GM19193 (cell line): ENCODE measurements around the gene RPS25.

ENCODE experiments used
- POLR2A ChIP-seq: IDR thresholded peaks from 4 replicates; pipeline ENCODE4 v1.6.1; 2011; ENCODE audit not compliant: insufficient read depth, insufficient read length; ENCODE audit errors: extremely low read depth

Gene RPS25

GRCh38 chr11:119025978-119026766 is 8.0 kb upstream of the RPS25 start:
- TF ChIP-seq POLR2A, result no peak

- TF ChIP-seq POLR2A, result no peak
These were observed 7.4 kb upstream of the RPS25 start for GRCh38 chr11:119025541-119025940.

- TF ChIP-seq POLR2A, result no peak
These were observed 6.9 kb upstream of the RPS25 start for GRCh38 chr11:119025099-119025473.

- TF ChIP-seq POLR2A, result no peak
These were observed 6.4 kb upstream of the RPS25 start for GRCh38 chr11:119024430-119025098.

- no peak for TF ChIP-seq POLR2A
These were observed 5.6 kb upstream of the RPS25 start for GRCh38 chr11:119023741-119024140.

- TF ChIP-seq POLR2A, result no peak
These were observed 3.5 kb upstream of the RPS25 start for GRCh38 chr11:119021631-119022030.

GRCh38 chr11:119019996-119020395 is 1.9 kb upstream of the RPS25 start:
- no peak for TF ChIP-seq POLR2A

- TF ChIP-seq POLR2A, result no peak
These were observed 1.7 kb downstream of the RPS25 start for GRCh38 chr11:119016216-119017009.

GRCh38 chr11:119015054-119015611 is 3.0 kb downstream of the RPS25 start:
- TF ChIP-seq POLR2A, result peak; percentile 30

GRCh38 chr11:119014209-119014924 is 3.8 kb downstream of the RPS25 start:
- TF ChIP-seq POLR2A, result peak; percentile 43

GRCh38 chr11:119012629-119013170 is 5.4 kb downstream of the RPS25 start:
- TF ChIP-seq POLR2A, result no peak

- no peak for TF ChIP-seq POLR2A
These were observed 6.6 kb downstream of the RPS25 start for GRCh38 chr11:119011476-119012053.

GRCh38 chr11:119006656-119007055 is 11.5 kb downstream of the RPS25 start:
- no peak for TF ChIP-seq POLR2A

GRCh38 chr11:119000906-119001305 is 17.2 kb downstream of the RPS25 start:
- TF ChIP-seq POLR2A, result no peak
